ENCODE measurements around the gene RORB.

RORB gene

GRCh38 chr9:74681906-74682305 is 184.8 kb downstream of the RORB start:
- H3K36me3 ChIP-seq (ENCODE audit: control insufficient read depth, insufficient read depth, low read length): no peaks in the 10 kb centered on the region
- H3K27me3 ChIP-seq (ENCODE audit: control insufficient read depth, insufficient read depth, low read length): no peaks in the 10 kb centered on the region
- H3K9me3 ChIP-seq (ENCODE audit: control insufficient read depth, low read length): no peaks in the 10 kb centered on the region
- H3K4me1 ChIP-seq (ENCODE audit: control insufficient read depth, insufficient read depth, low read length): no peaks in the 10 kb centered on the region
- no peak overlapping the region for H3K9ac ChIP-seq (ENCODE audit: low read length)
- H3K4me3 ChIP-seq (ENCODE audit: low read length): no peak overlapping the region

GRCh38 chr9:74683322-74683721 is 186.2 kb downstream of the RORB start:
- Histone ChIP-seq H3K9ac (ENCODE audit: low read length) (no peak overlapping the region), H3K4me1 (ENCODE audit: control insufficient read depth, insufficient read depth, low read length) (no peaks in the 10 kb centered on the region), H3K27me3 (ENCODE audit: control insufficient read depth, insufficient read depth, low read length) (no peaks in the 10 kb centered on the region)

GRCh38 chr9:74691058-74691457 is 193.9 kb downstream of the RORB start:
- Histone ChIP-seq H3K27me3 (ENCODE audit: control insufficient read depth, insufficient read depth, low read length) (no peaks in the 10 kb centered on the region), H3K9ac (ENCODE audit: low read length) (no peak overlapping the region), H3K36me3 (ENCODE audit: control insufficient read depth, insufficient read depth, low read length) (no peaks in the 10 kb centered on the region), H3K9me3 (ENCODE audit: control insufficient read depth, low read length) (no peaks in the 10 kb centered on the region), H3K4me1 (ENCODE audit: control insufficient read depth, insufficient read depth, low read length) (no peaks in the 10 kb centered on the region), H3K4me3 (ENCODE audit: low read length) (no peak overlapping the region)

More at GRCh38 chr9:74683322-74683721, 186.2 kb downstream of the RORB start:
- no peak overlapping the region for H3K4me3 ChIP-seq (ENCODE audit: low read length)
- no peaks in the 10 kb centered on the region for H3K36me3 ChIP-seq (ENCODE audit: control insufficient read depth, insufficient read depth, low read length)
- no peaks in the 10 kb centered on the region for H3K9me3 ChIP-seq (ENCODE audit: control insufficient read depth, low read length)

GRCh38 chr9:74696520-74696919 is 199.4 kb downstream of the RORB start:
- no peaks in the 10 kb centered on the region for H3K27me3 ChIP-seq (ENCODE audit: control insufficient read depth, insufficient read depth, low read length)
- H3K4me3 ChIP-seq (ENCODE audit: low read length): no peak overlapping the region
- H3K9me3 ChIP-seq (ENCODE audit: control insufficient read depth, low read length): no peaks in the 10 kb centered on the region
- no peaks in the 10 kb centered on the region for H3K36me3 ChIP-seq (ENCODE audit: control insufficient read depth, insufficient read depth, low read length)
- H3K4me1 ChIP-seq (ENCODE audit: control insufficient read depth, insufficient read depth, low read length): no peaks in the 10 kb centered on the region
- H3K9ac ChIP-seq (ENCODE audit: low read length): no peak overlapping the region

GRCh38 chr9:74697535-74697934 is 200.4 kb downstream of the RORB start:
- no peak overlapping the region for H3K4me3 ChIP-seq (ENCODE audit: low read length)
- H3K4me1 ChIP-seq (ENCODE audit: control insufficient read depth, insufficient read depth, low read length): no peaks in the 10 kb centered on the region
- no peaks in the 10 kb centered on the region for H3K36me3 ChIP-seq (ENCODE audit: control insufficient read depth, insufficient read depth, low read length)
- H3K9me3 ChIP-seq (ENCODE audit: control insufficient read depth, low read length): no peaks in the 10 kb centered on the region
- no peaks in the 10 kb centered on the region for H3K27me3 ChIP-seq (ENCODE audit: control insufficient read depth, insufficient read depth, low read length)
- no peak overlapping the region for H3K9ac ChIP-seq (ENCODE audit: low read length)

- no peaks in the 10 kb centered on the region for H3K36me3 ChIP-seq (ENCODE audit: control insufficient read depth, insufficient read depth, low read length)
- H3K4me3 ChIP-seq (ENCODE audit: low read length): no peak overlapping the region
- no peaks in the 10 kb centered on the region for H3K27me3 ChIP-seq (ENCODE audit: control insufficient read depth, insufficient read depth, low read length)
Observed at GRCh38 chr9:74711341-74711740, 214.2 kb downstream of the RORB start.

GRCh38 chr9:74718709-74719108 is 221.6 kb downstream of the RORB start:
- no peak overlapping the region for H3K4me3 ChIP-seq (ENCODE audit: low read length)
- H3K4me1 ChIP-seq (ENCODE audit: control insufficient read depth, insufficient read depth, low read length): no peaks in the 10 kb centered on the region
- no peak overlapping the region for H3K9ac ChIP-seq (ENCODE audit: low read length)
- H3K27me3 ChIP-seq (ENCODE audit: control insufficient read depth, insufficient read depth, low read length): no peaks in the 10 kb centered on the region
- no peaks in the 10 kb centered on the region for H3K9me3 ChIP-seq (ENCODE audit: control insufficient read depth, low read length)
- H3K36me3 ChIP-seq (ENCODE audit: control insufficient read depth, insufficient read depth, low read length): no peaks in the 10 kb centered on the region

More at GRCh38 chr9:74711341-74711740, 214.2 kb downstream of the RORB start:
- no peaks in the 10 kb centered on the region for H3K9me3 ChIP-seq (ENCODE audit: control insufficient read depth, low read length)
- H3K4me1 ChIP-seq (ENCODE audit: control insufficient read depth, insufficient read depth, low read length): no peaks in the 10 kb centered on the region
- H3K9ac ChIP-seq (ENCODE audit: low read length): no peak overlapping the region

- no peaks in the 10 kb centered on the region for H3K36me3 ChIP-seq (ENCODE audit: control insufficient read depth, insufficient read depth, low read length)
- no peaks in the 10 kb centered on the region for H3K9me3 ChIP-seq (ENCODE audit: control insufficient read depth, low read length)
- no peak overlapping the region for H3K4me3 ChIP-seq (ENCODE audit: low read length)
- H3K27me3 ChIP-seq (ENCODE audit: control insufficient read depth, insufficient read depth, low read length): no peaks in the 10 kb centered on the region
- H3K4me1 ChIP-seq (ENCODE audit: control insufficient read depth, insufficient read depth, low read length): no peaks in the 10 kb centered on the region
- H3K9ac ChIP-seq (ENCODE audit: low read length): no peak overlapping the region
Observed at GRCh38 chr9:74719306-74719705, 222.2 kb downstream of the RORB start.

- no peaks in the 10 kb centered on the region for H3K27me3 ChIP-seq (ENCODE audit: control insufficient read depth, insufficient read depth, low read length)
- H3K9me3 ChIP-seq (ENCODE audit: control insufficient read depth, low read length): no peaks in the 10 kb centered on the region
- H3K4me1 ChIP-seq (ENCODE audit: control insufficient read depth, insufficient read depth, low read length): no peaks in the 10 kb centered on the region
- no peak overlapping the region for H3K9ac ChIP-seq (ENCODE audit: low read length)
- H3K4me3 ChIP-seq (ENCODE audit: low read length): no peak overlapping the region
- H3K36me3 ChIP-seq (ENCODE audit: control insufficient read depth, insufficient read depth, low read length): no peaks in the 10 kb centered on the region
Observed at GRCh38 chr9:74721696-74722660, 224.8 kb downstream of the RORB start.

- Histone ChIP-seq H3K36me3 (ENCODE audit: control insufficient read depth, insufficient read depth, low read length) (no peaks in the 10 kb centered on the region), H3K4me1 (ENCODE audit: control insufficient read depth, insufficient read depth, low read length) (no peaks in the 10 kb centered on the region), H3K27me3 (ENCODE audit: control insufficient read depth, insufficient read depth, low read length) (no peaks in the 10 kb centered on the region), H3K4me3 (ENCODE audit: low read length) (no peak overlapping the region), H3K9me3 (ENCODE audit: control insufficient read depth, low read length) (no peaks in the 10 kb centered on the region), H3K9ac (ENCODE audit: low read length) (no peak overlapping the region)
Observed at GRCh38 chr9:74724317-74724716, 227.2 kb downstream of the RORB start.

GRCh38 chr9:74726581-74726980 is 229.4 kb downstream of the RORB start:
- H3K4me1 ChIP-seq (ENCODE audit: control insufficient read depth, insufficient read depth, low read length): no peaks in the 10 kb centered on the region
- no peak overlapping the region for H3K4me3 ChIP-seq (ENCODE audit: low read length)
- no peaks in the 10 kb centered on the region for H3K36me3 ChIP-seq (ENCODE audit: control insufficient read depth, insufficient read depth, low read length)
- H3K27me3 ChIP-seq (ENCODE audit: control insufficient read depth, insufficient read depth, low read length): no peaks in the 10 kb centered on the region
- H3K9ac ChIP-seq (ENCODE audit: low read length): no peak overlapping the region
- H3K9me3 ChIP-seq (ENCODE audit: control insufficient read depth, low read length): no peaks in the 10 kb centered on the region

- no peaks in the 10 kb centered on the region for H3K9me3 ChIP-seq (ENCODE audit: control insufficient read depth, low read length)
- no peaks in the 10 kb centered on the region for H3K4me1 ChIP-seq (ENCODE audit: control insufficient read depth, insufficient read depth, low read length)
- no peak overlapping the region for H3K9ac ChIP-seq (ENCODE audit: low read length)
- H3K27me3 ChIP-seq (ENCODE audit: control insufficient read depth, insufficient read depth, low read length): no peaks in the 10 kb centered on the region
- no peaks in the 10 kb centered on the region for H3K36me3 ChIP-seq (ENCODE audit: control insufficient read depth, insufficient read depth, low read length)
- H3K4me3 ChIP-seq (ENCODE audit: low read length): no peak overlapping the region
Observed at GRCh38 chr9:74728176-74728575, 231.0 kb downstream of the RORB start.
